HUES64 (cell line): ENCODE results near the gene NF2.
"Not testable (repeated sequence)": the region's sequence is repeated elsewhere in the genome, so short reads cannot be mapped to it uniquely, and the experiment has no call there.

Experiments
- H3K27ac ChIP-seq: 2 replicates; pipeline ENCODE4 v1.7.0; 2013; ENCODE audit warnings: low read depth, low read length, inconsistent platforms
- H3K27me3 ChIP-seq: 2 replicates; pipeline ENCODE4 v1.6.1; 2013; ENCODE audit warnings: mild to moderate bottlenecking, low read length; ENCODE audit not compliant: insufficient read depth
- H3K36me3 ChIP-seq: 2 replicates; pipeline ENCODE4 v1.6.1; 2013; ENCODE audit warnings: mild to moderate bottlenecking, low read length; ENCODE audit not compliant: insufficient read depth
- H3K4me1 ChIP-seq: 2 replicates; pipeline ENCODE4 v1.6.1; 2013; ENCODE audit warnings: mild to moderate bottlenecking, low read length, moderate library complexity; ENCODE audit not compliant: insufficient read depth
- H3K4me3 ChIP-seq: 2 replicates; pipeline ENCODE4 v1.5.1; 2013; ENCODE audit warnings: mild to moderate bottlenecking, low read length, moderate library complexity
- H3K9ac ChIP-seq: 2 replicates; pipeline ENCODE4 v1.6.1; 2013; ENCODE audit warnings: mild to moderate bottlenecking, low read depth, low read length
- H3K9me3 ChIP-seq: 2 replicates; pipeline ENCODE4 v1.6.1; 2013; ENCODE audit warnings: low read depth, low read length; ENCODE audit not compliant: insufficient read depth
- WGBS: fragments of 150-250, 120-280 bp; methylation state at CpG from one replicate; pipeline ENCODE4 v1.1.7; 2013; ENCODE audit warnings: missing lambda C conversion rate; 5-methylcytosine and 5-hydroxymethylcytosine counted together

Gene NF2

DNA sequence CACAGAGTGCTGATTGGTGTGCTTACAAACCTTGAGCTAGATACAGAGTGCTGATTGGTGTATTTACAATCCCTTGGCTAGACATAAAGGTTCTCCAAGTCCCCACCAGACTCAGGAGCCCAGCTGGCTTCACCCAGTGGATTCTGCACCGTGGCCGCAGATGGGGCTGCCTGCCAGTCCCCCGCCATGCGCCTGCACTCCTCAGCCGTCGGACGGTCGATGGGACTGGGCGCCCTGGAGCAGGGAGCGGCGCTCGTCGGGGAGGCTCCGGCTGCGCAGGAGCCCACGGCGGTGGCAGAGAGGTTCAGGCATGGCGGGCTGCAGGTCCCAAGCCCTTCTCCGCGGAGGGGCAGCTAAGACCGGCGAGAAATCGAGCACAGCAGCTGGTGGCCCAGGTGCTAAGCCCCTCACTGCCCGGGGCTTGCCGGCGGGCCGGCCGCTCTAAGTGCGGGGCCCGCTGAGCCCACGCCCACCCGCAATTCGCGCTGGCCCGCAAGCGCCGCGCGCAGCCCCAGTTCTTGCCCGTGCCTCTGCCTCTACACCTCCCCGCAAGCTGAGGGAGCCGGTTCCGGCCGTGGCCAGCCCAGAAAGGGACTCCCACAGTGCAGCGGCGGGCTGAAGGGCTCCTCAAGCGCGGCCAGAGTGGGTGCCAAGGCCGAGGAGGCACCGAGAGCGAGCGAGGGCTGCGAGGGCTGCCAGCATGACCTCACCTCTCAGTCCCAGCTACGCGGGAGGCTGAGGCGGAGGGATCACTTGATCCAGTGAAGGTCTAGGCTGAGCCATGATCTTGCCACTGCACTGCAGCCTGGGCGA, 5.4 kb upstream of the NF2 start:
- H3K9me3 ChIP-seq, H3K4me1 ChIP-seq, H3K4me3 ChIP-seq, H3K36me3 ChIP-seq, H3K9ac ChIP-seq, H3K27ac ChIP-seq, H3K27me3 ChIP-seq: not testable (repeated sequence)
- 94% methylated on average over 57 of the region's 57 CpGs for WGBS

DNA sequence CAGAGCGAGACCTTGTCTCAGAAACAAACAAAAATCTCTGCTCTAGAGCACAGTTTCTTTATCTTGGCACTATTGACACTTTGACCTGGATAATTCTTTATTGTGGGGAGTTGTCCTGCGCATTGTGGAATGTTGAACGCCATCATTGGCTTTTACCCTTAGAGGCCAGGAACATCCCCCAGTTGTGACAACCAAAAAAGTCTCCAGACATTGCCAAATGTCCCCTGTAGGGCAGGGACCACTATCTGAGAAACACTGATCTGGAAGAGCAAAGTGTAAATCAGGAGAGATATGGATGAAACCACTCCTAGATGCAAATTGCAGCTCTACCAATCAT, 4.8 kb upstream of the NF2 start:
- Histone ChIP-seq H3K4me3 (no peak overlapping the region), H3K36me3 (no peaks in the 10 kb centered on the region), H3K9ac (no peak overlapping the region), H3K4me1 (no peaks in the 10 kb centered on the region), H3K27me3 (no peaks in the 10 kb centered on the region), H3K9me3 (no peaks in the 10 kb centered on the region), H3K27ac (no peak overlapping the region)
- WGBS = 98% methylated on average over 3 of the region's 3 CpGs

DNA sequence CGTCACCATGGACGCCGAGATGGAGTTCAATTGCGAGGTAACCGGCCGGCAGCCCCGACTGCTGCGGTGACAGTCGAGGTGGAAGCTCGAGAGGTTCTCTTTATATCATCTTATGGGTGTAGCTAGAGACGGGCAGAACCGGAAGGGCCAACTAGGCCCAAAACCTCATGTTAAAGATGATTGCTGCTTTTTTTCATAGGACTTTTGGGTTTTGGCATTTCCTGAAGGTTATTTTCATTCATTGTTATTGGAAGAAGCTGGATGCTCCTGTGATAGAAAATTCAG, 585 bp downstream of the NF2 start:
- 2% methylated on average over 12 of the region's 12 CpGs for WGBS
- peak overlapping the region; percentile 62 for H3K27ac ChIP-seq

DNA sequence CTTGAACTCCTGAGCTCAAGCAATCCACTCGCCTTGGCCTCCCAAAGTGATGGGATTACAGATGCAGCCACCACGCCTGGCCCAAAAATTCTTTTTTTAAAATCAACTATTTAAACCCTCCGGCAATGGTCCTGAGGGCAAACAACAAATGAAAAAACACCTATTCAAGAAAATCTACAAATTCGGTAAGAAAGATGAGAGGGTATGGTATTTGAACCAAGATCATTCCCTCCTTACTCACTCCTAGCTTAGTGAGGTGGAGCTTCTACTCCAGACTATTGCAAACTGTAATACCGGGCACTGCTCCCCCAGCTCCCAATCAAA, 2.1 kb downstream of the NF2 start:
- peaks cover 13% of the 10 kb centered on the region for H3K4me1 ChIP-seq
- no peaks in the 10 kb centered on the region for H3K27me3 ChIP-seq
- H3K9ac ChIP-seq = no peak overlapping the region
- no peak overlapping the region for H3K27ac ChIP-seq
- H3K4me3 ChIP-seq = no peak overlapping the region
- no peaks in the 10 kb centered on the region for H3K9me3 ChIP-seq
- H3K36me3 ChIP-seq = no peaks in the 10 kb centered on the region
- WGBS = 84% methylated on average over 4 of the region's 5 CpGs

More for the DNA sequence above, 585 bp downstream of the NF2 start:
- H3K4me1 ChIP-seq = peaks cover 13% of the 10 kb centered on the region
- no peaks in the 10 kb centered on the region for H3K9me3 ChIP-seq
- peak overlapping the region; percentile 78 for H3K9ac ChIP-seq
- H3K36me3 ChIP-seq = no peaks in the 10 kb centered on the region
- H3K27me3 ChIP-seq = no peaks in the 10 kb centered on the region
- peak overlapping the region; percentile 84 for H3K4me3 ChIP-seq

DNA sequence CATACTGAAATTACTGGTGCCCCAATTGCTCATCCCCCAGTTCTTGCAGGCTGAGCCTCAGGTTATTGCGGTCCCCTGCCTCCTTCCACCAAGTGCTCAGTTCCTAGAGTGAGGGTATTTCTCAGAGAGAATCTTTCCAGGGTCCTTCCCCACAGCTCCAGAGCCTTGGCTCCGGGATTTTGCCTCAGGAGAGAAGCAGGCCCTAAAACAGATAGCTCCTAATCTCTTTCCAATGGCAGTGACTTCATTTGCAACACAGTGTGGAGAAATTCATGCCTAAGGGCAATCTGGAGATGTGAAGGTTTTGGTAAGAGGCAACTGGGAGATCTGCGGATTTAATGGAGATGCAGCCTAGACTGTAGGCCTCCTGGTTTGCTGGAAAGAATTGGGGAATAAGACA, 2.9 kb downstream of the NF2 start:
- Histone ChIP-seq H3K36me3 (no peaks in the 10 kb centered on the region), H3K27ac (peak overlapping the region; percentile 68; the same call in 1 of the 2 replicates), H3K9ac (no peak overlapping the region), H3K4me1 (peaks cover 13% of the 10 kb centered on the region), H3K9me3 (no peaks in the 10 kb centered on the region), H3K27me3 (no peaks in the 10 kb centered on the region), H3K4me3 (no peak overlapping the region)
- WGBS = 41% methylated on average over 3 of the region's 3 CpGs

DNA sequence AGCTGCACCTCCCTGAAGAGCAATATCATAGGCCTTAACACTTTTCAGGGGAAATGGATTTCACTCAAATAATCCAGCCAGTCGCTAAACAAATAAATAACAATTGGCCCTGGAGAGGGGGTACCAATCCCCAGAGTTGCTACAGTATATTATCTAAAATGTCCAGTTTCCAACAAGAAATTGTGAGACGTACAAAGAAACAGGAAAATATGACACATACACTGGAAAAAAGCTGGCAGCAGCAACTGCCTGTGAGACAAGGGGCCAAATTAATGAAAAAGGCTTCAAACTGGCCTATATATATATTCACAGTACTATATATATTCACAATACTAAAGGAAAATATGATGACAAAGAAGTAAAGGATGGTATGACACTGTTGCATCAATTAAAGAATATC, 4.0 kb downstream of the NF2 start:
- WGBS = 89% methylated on average over 2 of the region's 2 CpGs

DNA sequence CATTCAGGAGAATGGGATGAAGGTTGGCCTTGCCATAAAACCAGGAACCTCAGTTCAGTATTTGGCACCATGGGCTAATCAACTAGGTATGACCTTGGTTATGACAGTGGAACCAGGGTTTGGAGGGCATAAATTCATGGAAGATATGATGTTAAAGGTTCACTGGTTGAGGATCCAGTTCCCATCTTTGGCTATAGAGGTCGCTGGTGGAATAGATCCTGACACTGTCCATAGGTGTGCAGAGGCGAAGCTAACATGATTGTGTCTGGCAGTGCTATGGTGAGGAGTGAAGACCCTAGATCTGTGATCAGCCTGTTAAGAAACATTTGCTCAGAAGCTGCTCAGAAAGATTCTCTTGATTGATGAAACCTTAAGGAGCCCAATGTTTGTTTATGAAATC, 5.7 kb downstream of the NF2 start:
- Histone ChIP-seq H3K36me3 (no peaks in the 10 kb centered on the region), H3K9me3 (no peaks in the 10 kb centered on the region), H3K9ac (no peak overlapping the region), H3K27me3 (no peaks in the 10 kb centered on the region), H3K4me1 (peaks cover 13% of the 10 kb centered on the region), H3K27ac (no peak overlapping the region), H3K4me3 (no peak overlapping the region)
- 58% methylated on average over 2 of the region's 2 CpGs for WGBS

More for the DNA sequence above, 4.0 kb downstream of the NF2 start:
- no peaks in the 10 kb centered on the region for H3K27me3 ChIP-seq
- no peak overlapping the region for H3K4me3 ChIP-seq
- H3K9me3 ChIP-seq = no peaks in the 10 kb centered on the region
- H3K27ac ChIP-seq = no peak overlapping the region
- H3K36me3 ChIP-seq = no peaks in the 10 kb centered on the region
- no peak overlapping the region for H3K9ac ChIP-seq
- peaks cover 13% of the 10 kb centered on the region for H3K4me1 ChIP-seq

DNA sequence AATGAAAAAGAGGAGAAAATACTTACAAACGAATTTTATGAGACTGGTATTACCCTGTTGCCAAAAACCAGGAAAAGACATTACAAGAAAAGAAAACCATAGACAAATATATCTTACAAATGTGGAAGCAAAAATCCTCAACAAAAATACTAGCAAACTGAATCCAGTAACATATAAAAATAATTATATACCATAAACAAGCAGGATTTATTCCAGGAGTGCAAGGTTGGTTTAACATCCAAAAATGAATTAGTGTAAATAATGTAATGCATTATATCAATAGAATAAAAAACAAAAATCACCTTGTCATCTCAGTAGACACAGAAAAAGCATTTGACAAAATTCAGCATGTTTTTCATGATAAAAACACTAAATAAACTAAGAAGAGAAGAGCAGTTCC, 7.3 kb downstream of the NF2 start:
- peaks cover under 1% of the 10 kb centered on the region; the same call in 1 of the 2 replicates for H3K4me1 ChIP-seq
- H3K36me3 ChIP-seq = no peaks in the 10 kb centered on the region
- no peaks in the 10 kb centered on the region for H3K27me3 ChIP-seq
- 50% methylated on average over 1 of the region's 1 CpG for WGBS
- H3K9ac ChIP-seq = no peak overlapping the region
- no peak overlapping the region for H3K4me3 ChIP-seq
- H3K9me3 ChIP-seq = no peaks in the 10 kb centered on the region
- H3K27ac ChIP-seq = no peak overlapping the region

DNA sequence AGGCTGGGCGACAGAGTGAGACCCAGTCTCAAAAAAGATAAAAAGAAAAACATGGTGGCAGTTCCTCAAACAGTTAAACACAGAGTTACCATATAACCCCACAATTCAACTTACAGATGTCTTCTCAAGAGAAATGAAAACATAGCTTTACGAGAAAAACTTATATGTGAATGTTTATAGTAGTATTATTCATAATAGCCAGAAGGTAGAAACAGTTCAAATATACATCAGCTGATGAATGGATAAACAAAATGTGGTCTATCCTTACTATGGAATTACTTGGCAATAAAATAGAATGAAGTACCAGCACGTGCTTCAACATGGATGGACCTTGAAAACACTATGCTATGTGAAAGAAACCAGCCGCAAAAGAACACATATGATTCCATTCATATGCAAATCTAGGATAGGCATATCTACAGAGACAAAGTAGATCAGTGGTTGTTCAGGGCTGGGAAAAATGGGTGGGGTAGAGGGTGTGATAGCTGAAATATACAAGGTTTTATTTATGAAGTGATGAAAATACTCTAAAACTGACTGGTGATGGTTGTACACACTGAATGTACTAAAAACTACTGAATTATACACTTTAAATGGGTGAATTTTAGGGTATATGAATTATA, 12.4 kb downstream of the NF2 start:
- no peaks in the 10 kb centered on the region for H3K9me3 ChIP-seq
- no peaks in the 10 kb centered on the region for H3K27me3 ChIP-seq
- no peak overlapping the region for H3K27ac ChIP-seq
- H3K4me3 ChIP-seq = no peak overlapping the region
- WGBS = 87% methylated on average over 3 of the region's 4 CpGs
- H3K9ac ChIP-seq = no peak overlapping the region
- H3K36me3 ChIP-seq = no peaks in the 10 kb centered on the region
- peaks cover 6% of the 10 kb centered on the region for H3K4me1 ChIP-seq

DNA sequence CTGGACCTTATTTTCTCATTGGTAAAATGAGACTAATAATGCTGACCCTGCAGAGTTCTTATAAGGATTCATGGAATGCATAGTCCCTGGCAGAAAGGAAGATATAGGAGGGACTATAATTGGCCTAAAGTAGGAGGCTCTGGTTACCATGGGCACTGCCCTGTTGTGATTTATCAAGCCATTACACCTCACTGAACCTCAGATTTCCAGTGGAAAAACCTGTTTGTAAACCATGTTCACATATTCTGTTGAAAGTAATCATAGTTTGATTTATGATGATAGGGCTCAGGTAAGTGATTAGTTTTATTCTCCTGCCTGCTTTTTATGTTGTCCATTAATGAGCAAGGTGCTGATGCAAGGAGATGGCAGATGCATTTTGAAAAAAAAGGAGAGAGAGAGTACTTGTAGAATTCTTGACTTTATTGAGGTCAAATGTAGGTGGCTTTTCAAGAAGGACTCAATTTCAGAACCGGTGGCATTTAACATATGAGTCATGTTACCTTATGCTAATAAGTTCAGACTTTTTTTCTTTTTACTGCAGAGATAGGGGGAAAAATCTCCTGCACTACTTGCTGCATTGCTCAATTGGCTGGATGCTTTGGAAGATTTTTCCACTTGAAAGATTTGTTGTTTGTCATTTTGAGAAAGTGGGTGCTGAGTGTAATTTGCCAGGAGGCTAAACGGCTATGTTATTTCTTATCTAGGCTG, 14.6 kb downstream of the NF2 start:
- H3K36me3 ChIP-seq = no peaks in the 10 kb centered on the region
- H3K27me3 ChIP-seq = no peaks in the 10 kb centered on the region
- H3K4me3 ChIP-seq = no peak overlapping the region
- no peak overlapping the region for H3K27ac ChIP-seq
- WGBS = 38% methylated on average over 1 of the region's 2 CpGs
- no peaks in the 10 kb centered on the region for H3K9me3 ChIP-seq
- H3K4me1 ChIP-seq = peaks cover 6% of the 10 kb centered on the region
- no peak overlapping the region for H3K9ac ChIP-seq

DNA sequence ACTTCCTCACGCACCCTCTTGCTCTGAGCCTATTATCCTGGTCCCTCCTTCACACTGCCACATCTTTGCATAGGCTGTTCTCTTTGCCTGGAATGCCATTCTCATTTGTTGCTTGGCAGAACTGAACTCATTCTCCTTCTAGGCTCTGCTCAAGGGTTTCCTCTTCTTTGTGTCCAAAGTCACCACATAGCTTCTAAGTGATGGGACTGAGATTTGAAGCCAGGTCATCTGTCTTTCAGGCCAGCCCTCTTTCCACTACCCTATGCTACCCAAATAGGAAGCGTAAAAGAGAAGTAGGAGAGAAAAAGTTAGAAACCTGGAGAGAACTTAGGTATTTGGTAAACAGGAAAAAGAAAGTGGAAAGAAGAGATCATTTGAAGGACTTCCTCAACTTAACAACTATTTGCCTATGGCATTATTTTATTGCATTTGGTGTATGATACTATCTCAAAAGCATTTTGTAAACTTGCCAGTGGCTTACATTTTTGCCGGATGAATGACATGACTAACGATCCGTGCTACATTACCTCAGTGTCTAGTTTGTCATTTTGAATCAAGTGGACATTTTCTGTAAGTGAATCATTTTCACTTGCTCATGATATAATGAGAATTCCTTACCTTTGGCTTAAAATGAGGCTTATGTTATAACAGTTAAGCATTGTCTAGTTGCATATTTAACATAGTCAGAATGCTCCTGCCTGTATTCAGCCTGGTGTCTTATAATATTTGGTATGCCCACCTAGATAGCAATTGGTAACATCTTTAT, 18.5 kb downstream of the NF2 start:
- H3K4me3 ChIP-seq = no peak overlapping the region
- H3K4me1 ChIP-seq = peaks cover 12% of the 10 kb centered on the region
- H3K27me3 ChIP-seq = no peaks in the 10 kb centered on the region
- no peak overlapping the region for H3K9ac ChIP-seq
- H3K9me3 ChIP-seq = no peaks in the 10 kb centered on the region
- WGBS = 95% methylated on average over 4 of the region's 5 CpGs
- no peak overlapping the region for H3K27ac ChIP-seq
- no peaks in the 10 kb centered on the region for H3K36me3 ChIP-seq
